Osteocyte (in vitro differentiated cells): ENCODE results near the gene TUBG1. TPM values are rescaled to one million over a fixed set of nuclear protein-coding genes. Genes with fewer than 3 reads are reported as not detected.
"Not testable (repeated sequence)": the region's sequence is repeated elsewhere in the genome, so short reads cannot be mapped to it uniquely, and the experiment has no call there.

Experiments used
- DNase-seq: peaks from one replicate; pipeline ENCODE4 v3.0.0; 2021; ENCODE audit warnings: mixed read lengths; ENCODE audit not compliant: unreplicated experiment; ENCODE audit errors: extremely low spot score
- H3K27ac Mint-ChIP-seq: one replicate; pipeline ENCODE4 v1.8.0; 2021; ENCODE audit warnings: mild to moderate bottlenecking, mixed read lengths; ENCODE audit not compliant: unreplicated experiment
- H3K27me3 Mint-ChIP-seq: one replicate; pipeline ENCODE4 v1.8.0; 2021; ENCODE audit warnings: mixed read lengths; ENCODE audit not compliant: unreplicated experiment
- H3K36me3 Mint-ChIP-seq: one replicate; pipeline ENCODE4 v1.8.0; 2021; ENCODE audit warnings: mixed read lengths; ENCODE audit not compliant: unreplicated experiment
- H3K4me1 Mint-ChIP-seq: one replicate; pipeline ENCODE4 v1.8.0; 2021; ENCODE audit warnings: mixed read lengths; ENCODE audit not compliant: unreplicated experiment
- H3K4me3 Mint-ChIP-seq: one replicate; pipeline ENCODE4 v1.8.0; 2021; ENCODE audit warnings: mild to moderate bottlenecking, moderate library complexity, mixed read lengths; ENCODE audit not compliant: unreplicated experiment
- H3K9me3 Mint-ChIP-seq: one replicate; pipeline ENCODE4 v1.8.0; 2021; ENCODE audit warnings: mixed read lengths; ENCODE audit not compliant: unreplicated experiment
- total RNA-seq: library from RNA; stranded (reverse); gene quantifications from 2 replicates; pipeline ENCODE4 v1.2.1, GENCODE V29; 2021
- TF ChIP-seq, protein P1 (sequence below): fragments of 200-600 bp; sonication (generic); IDR thresholded peaks from 2 replicates; pipeline ENCODE4 v1.5.0; 2021; ENCODE audit warnings: antibody characterized with exemption, mild to moderate bottlenecking, moderate library complexity

The TUBG1 gene
- total RNA-seq, 1 donor from 2014 or later, result 47.2 TPM

DNA sequence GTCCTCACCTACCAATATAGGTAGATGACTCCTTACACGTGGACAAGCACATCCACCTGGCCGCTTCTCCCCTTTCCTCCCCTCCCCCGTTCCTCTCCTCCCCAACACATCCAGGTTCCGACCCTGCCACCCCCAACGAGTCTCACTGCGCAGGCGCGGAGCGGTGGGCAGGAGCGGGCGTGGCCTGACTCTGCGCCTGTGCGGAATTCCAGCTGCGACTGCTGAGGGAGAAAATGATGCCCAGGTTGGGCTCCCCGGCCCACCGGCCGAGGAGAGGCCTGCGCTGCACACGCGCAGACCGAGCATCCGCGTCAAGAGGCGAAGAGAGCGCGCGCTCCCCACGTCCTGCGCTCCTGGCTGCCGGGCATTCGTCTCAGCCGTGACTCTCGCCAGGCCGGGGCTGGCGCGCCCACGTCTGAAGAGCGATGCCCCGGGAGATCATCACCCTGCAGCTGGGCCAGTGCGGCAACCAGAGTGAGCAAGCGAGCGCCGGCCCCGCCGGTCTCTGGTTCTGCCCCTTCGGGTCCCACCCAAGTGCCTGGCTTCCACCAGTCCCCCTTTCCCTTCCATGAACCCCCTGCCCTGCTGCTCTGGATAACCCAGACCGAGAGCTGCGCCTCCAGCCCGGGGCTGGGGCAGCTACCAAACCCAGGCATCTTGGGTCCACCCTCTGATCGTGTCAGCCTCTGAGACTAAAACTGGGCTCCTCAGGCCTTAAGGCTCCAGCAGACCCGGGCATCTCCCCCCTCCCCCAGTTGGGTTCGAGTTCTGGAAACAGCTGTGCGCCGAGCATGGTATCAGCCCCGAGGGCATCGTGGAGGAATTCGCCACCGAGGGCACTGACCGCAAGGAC lies 49.8 kb downstream of the TUBG1 start, which contains the start of gene TUBG2:
TSS of gene TUBG2 (plus strand) at position 206 of the 853 bp plus-strand sequence. CDS start at position 426, 220 bp downstream.
- Mint-ChIP-seq H3K4me1 (peaks cover 22% of the 10 kb centered on the region), H3K9me3 (no peaks in the 10 kb centered on the region), H3K27ac (peak within 1 kb of the TSS; percentile 94), H3K36me3 (peaks cover 12% of the 10 kb centered on the region), H3K27me3 (no peaks in the 10 kb centered on the region), H3K4me3 (peak within 1 kb of the TSS; percentile 91)
- TF ChIP-seq, protein P1, sequence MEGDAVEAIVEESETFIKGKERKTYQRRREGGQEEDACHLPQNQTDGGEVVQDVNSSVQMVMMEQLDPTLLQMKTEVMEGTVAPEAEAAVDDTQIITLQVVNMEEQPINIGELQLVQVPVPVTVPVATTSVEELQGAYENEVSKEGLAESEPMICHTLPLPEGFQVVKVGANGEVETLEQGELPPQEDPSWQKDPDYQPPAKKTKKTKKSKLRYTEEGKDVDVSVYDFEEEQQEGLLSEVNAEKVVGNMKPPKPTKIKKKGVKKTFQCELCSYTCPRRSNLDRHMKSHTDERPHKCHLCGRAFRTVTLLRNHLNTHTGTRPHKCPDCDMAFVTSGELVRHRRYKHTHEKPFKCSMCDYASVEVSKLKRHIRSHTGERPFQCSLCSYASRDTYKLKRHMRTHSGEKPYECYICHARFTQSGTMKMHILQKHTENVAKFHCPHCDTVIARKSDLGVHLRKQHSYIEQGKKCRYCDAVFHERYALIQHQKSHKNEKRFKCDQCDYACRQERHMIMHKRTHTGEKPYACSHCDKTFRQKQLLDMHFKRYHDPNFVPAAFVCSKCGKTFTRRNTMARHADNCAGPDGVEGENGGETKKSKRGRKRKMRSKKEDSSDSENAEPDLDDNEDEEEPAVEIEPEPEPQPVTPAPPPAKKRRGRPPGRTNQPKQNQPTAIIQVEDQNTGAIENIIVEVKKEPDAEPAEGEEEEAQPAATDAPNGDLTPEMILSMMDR, result no peak
- peak; percentile 97 for DNase-seq

DNA sequence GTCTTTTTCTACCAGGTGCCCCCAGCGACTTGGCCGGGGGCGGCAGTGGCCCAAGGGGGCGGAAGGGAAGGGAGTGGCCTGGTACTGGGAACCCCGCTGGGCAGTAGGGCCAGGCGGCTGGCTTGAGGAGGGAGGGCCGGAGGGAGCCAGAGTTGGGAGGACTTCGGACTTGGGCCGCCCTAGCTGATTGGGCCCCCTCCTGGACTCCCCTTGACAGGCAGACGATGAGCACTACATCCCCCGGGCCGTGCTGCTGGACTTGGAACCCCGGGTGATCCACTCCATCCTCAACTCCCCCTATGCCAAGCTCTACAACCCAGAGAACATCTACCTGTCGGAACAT lies 50.4 kb downstream of the TUBG1 start:
- not testable (repeated sequence) for H3K9me3 Mint-ChIP-seq, H3K27me3 Mint-ChIP-seq, DNase-seq
- Mint-ChIP-seq H3K4me3 (peak overlapping the region; percentile 91), H3K27ac (peak overlapping the region; percentile 94), H3K36me3 (peaks cover 13% of the 10 kb centered on the region), H3K4me1 (peaks cover 18% of the 10 kb centered on the region)

DNA sequence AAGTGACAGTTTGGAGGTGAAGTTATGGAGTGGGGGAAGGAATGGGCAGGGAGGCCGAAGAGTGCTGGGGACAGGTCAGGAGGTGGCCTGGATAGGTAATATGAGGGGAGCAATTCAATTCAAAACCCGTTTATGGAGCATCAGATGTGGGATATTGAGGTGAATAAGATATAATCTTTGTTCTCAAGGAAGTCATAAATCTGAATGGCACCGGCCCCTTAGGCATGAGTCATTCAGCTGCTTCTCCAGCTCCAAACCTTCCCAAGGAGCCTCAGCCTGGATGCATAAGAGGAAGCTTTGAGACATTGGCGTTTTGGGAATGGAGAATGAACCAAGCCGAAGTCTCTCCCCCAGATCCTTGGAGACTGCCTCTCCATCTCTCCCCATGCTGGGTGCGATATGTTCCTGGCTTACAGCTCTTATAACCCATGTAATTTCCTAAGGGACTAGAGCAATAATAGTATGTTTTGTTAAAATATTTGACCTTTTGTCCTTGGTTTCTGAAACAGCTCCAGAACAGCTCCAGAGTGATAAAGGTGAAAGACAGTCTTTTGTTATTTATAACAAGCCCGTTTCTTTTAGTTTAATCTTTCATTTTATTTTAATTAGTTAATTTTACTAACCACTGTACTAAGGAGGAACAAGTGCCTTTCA lies 51.3 kb downstream of the TUBG1 start:
- no peak for DNase-seq
- Mint-ChIP-seq H3K9me3 (no peaks in the 10 kb centered on the region), H3K36me3 (peaks cover 19% of the 10 kb centered on the region), H3K27ac (peak overlapping the region; percentile 33), H3K27me3 (no peaks in the 10 kb centered on the region), H3K4me3 (peak overlapping the region; percentile 56), H3K4me1 (peaks cover 18% of the 10 kb centered on the region)
- TF ChIP-seq, protein P1, result no peak

Other genes starting within 250 kb of the TUBG1 start
- 280 and 281 TPM in 2 replicates for gene STAT3, start 221.2 kb upstream of the TUBG1 start, total RNA-seq
- 487 and 510 TPM in 2 replicates for gene CAVIN1, start 186.4 kb upstream of the TUBG1 start, total RNA-seq
- 63.2 and 67.1 TPM in 2 replicates for gene ATP6V0A1, start 150.8 kb upstream of the TUBG1 start, total RNA-seq
- 86.5 and 96.6 TPM in 2 replicates for gene NAGLU, start 73.4 kb upstream of the TUBG1 start, total RNA-seq
- gene HSD17B1, start 56.8 kb upstream of the TUBG1 start, total RNA-seq, result 1.2 and 1.4 TPM in 2 replicates
- gene COASY, start 47.5 kb upstream of the TUBG1 start, total RNA-seq, result 51.7 and 62.7 TPM in 2 replicates
- gene MLX, start 42.6 kb upstream of the TUBG1 start, total RNA-seq, result 34.6 and 35.8 TPM in 2 replicates
- 5.5 and 5.6 TPM in 2 replicates for gene PSMC3IP, start 32.0 kb upstream of the TUBG1 start, total RNA-seq
- gene RETREG3, start 309 bp upstream of the TUBG1 start, total RNA-seq, result 80.1 and 85.0 TPM in 2 replicates
- 32.8 and 33.3 TPM in 2 replicates for gene TUBG2, start 49.6 kb downstream of the TUBG1 start, total RNA-seq
- gene PLEKHH3, start 67.3 kb downstream of the TUBG1 start, total RNA-seq, result 26.7 and 28.9 TPM in 2 replicates
- gene CCR10, start 72.2 kb downstream of the TUBG1 start, total RNA-seq, result 1.2 and 1.6 TPM in 2 replicates
- gene CNTNAP1, start 72.8 kb downstream of the TUBG1 start, total RNA-seq, result 35.8 and 40.4 TPM in 2 replicates
- gene EZH1, start 135.4 kb downstream of the TUBG1 start, total RNA-seq, result 44.8 and 47.6 TPM in 2 replicates
- 1.6 and 2.4 TPM in 2 replicates for gene RAMP2, start 151.5 kb downstream of the TUBG1 start, total RNA-seq
- 63.9 and 66.1 TPM in 2 replicates for gene VPS25, start 163.8 kb downstream of the TUBG1 start, total RNA-seq
- gene WNK4, start 170.9 kb downstream of the TUBG1 start, total RNA-seq, result 0.16 TPM in 2 replicates
- gene COA3, start 189.0 kb downstream of the TUBG1 start, total RNA-seq, result 51.2 and 51.5 TPM in 2 replicates
- gene CNTD1, start 189.2 kb downstream of the TUBG1 start, total RNA-seq, result 0.31 and 0.51 TPM in 2 replicates
- gene BECN1, start 214.6 kb downstream of the TUBG1 start, total RNA-seq, result 68.1 and 69.1 TPM in 2 replicates
- 111 and 121 TPM in 2 replicates for gene PSME3, start 223.7 kb downstream of the TUBG1 start, total RNA-seq
- gene AOC2, start 234.9 kb downstream of the TUBG1 start, total RNA-seq, result 1.8 and 2.2 TPM in 2 replicates
- 1.1 and 1.3 TPM in 2 replicates for gene AOC3, start 241.5 kb downstream of the TUBG1 start, total RNA-seq